K562 (cell line): ENCODE data around the gene DIPK1B.

ENCODE experiments used
- BCL6 ChIP-seq: fragments of 250-450 bp; sonication (Bioruptor Pico); IDR thresholded peaks from 2 replicates; pipeline ENCODE4 v1.4.0; 2020
- HDAC1 ChIP-seq, 2 experiments: fragments of 450-650 bp; IDR thresholded peaks; 2 replicates each; pipeline ENCODE4 v1.6.1; 2016 to 2017; ENCODE audit warnings: inconsistent platforms in 1 of 2, mild to moderate bottlenecking in 1 of 2, moderate library complexity in 1 of 2

DNA sequence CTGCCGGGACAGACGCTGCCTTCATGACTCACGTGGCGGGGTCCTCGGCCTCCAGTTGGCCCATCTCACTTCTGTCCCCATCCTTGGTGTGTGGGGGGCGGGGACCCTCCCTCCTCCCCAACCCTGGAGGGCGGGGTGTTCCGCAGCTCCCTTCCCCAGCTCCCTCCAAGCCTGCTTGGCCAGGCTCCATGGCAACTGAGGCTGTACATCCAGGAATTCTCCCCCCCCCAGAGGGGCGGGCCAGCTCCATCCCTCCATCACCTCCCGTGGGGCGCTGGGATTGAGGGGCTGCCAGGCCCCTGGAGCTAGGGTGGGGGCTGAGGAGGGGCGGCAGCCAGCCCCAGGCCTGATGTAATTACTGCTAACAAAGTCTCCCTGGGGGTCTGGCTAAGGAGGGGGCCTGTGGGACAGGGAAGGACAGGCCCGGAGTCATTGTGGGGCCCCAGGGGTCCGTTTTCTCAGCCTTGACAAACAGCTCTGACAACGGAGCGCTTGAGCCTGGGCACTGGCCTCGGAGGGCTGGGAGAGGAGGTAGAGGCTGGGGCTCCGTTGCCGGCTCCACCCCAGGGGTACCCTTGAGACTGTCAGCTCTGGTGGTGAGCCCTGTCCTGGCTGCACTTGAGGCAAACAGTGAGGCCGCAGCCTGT is 8.0 kb downstream of the DIPK1B start:
- TF ChIP-seq BCL6 (CRISPR knock-in tag) (no peak), HDAC1 (IDR thresholded peaks at IDR 0.05) (no peak)
